IMR-90 (cell line): ENCODE measurements around the gene SLC22A6. TPM values are rescaled to one million over a fixed set of nuclear protein-coding genes. Genes with fewer than 3 reads are reported as not detected.

Experiments used
- ATAC-seq: fragments of 200-7000 bp; cut with Tn5 transposase; 2 replicates; pipeline ENCODE4 v1.9.1; 2020; ENCODE audit warnings: low read depth, mild to moderate bottlenecking, moderate library complexity
- BruUV-seq: library from RNA; stranded (reverse); fragments of 400-500 nt; replicated peaks from 2 replicates; lab custom pipeline; 2021; lab: Mats Ljungman, UMichigan
- CTCF ChIA-PET: fragments of 300-600 bp; formaldehyde crosslinking; extraction: SDS; loops from one replicate; lab custom pipeline; 2021; ENCODE audit warnings: antibody characterized with exemption; lab: Yijun Ruan, JAX
- POLR2A ChIA-PET: fragments of 300-600 bp; sonication (Branson Sonifier 250); formaldehyde crosslinking; loops from one replicate; lab custom pipeline; 2022; ENCODE audit warnings: antibody characterized with exemption; ENCODE audit not compliant: unreplicated experiment; lab: Charles Lee
- DNase-seq: peaks from one replicate; pipeline ENCODE4 v3.0.0; 2013
- H2AFZ ChIP-seq: replicated peaks from 2 replicates; pipeline ENCODE3; 2013; ENCODE audit warnings: low read length, mild to moderate bottlenecking; ENCODE audit not compliant: poor library complexity
- H2AK5ac ChIP-seq: 2 replicates; pipeline ENCODE4 v1.6.1; 2013; ENCODE audit warnings: low read depth, low read length, inconsistent platforms
- H2AK9ac ChIP-seq: replicated peaks from 2 replicates; pipeline ENCODE3; 2013; ENCODE audit warnings: mild to moderate bottlenecking, low read depth, low read length, moderate library complexity; ENCODE audit not compliant: poor library complexity
- H2BK120ac ChIP-seq: 2 replicates; pipeline ENCODE4 v1.6.1; 2013; ENCODE audit warnings: low read depth, low read length, inconsistent platforms
- H2BK15ac ChIP-seq: 3 replicates; pipeline ENCODE4 v1.6.1; 2013; ENCODE audit warnings: low read depth, low read length, inconsistent platforms
- H2BK20ac ChIP-seq: 2 replicates; pipeline ENCODE4 v1.6.1; 2013; ENCODE audit warnings: low read depth, mild to moderate bottlenecking, inconsistent platforms, low read length, moderate library complexity
- H2BK5ac ChIP-seq: 2 replicates; pipeline ENCODE4 v1.6.1; 2013; ENCODE audit warnings: mild to moderate bottlenecking, low read depth, low read length, inconsistent platforms; ENCODE audit not compliant: poor library complexity, severe bottlenecking
- H3K14ac ChIP-seq: replicated peaks from 2 replicates; pipeline ENCODE4 v1.6.1; 2013; ENCODE audit warnings: low read depth, low read length, inconsistent platforms
- H3K18ac ChIP-seq: 2 replicates; pipeline ENCODE4 v1.6.1; 2013; ENCODE audit warnings: low read depth, low read length, control low read depth
- H3K23ac ChIP-seq: 2 replicates; pipeline ENCODE4 v1.6.1; 2013; ENCODE audit warnings: low read depth, low read length, inconsistent platforms
- H3K27ac ChIP-seq: 2 replicates; pipeline ENCODE4 v1.5.1; 2013; ENCODE audit warnings: mild to moderate bottlenecking, control low read depth, low read length; ENCODE audit not compliant: insufficient read depth
- H3K27me3 ChIP-seq: 2 replicates; pipeline ENCODE4 v1.6.1; 2013; ENCODE audit warnings: low read length; ENCODE audit not compliant: control insufficient read depth, insufficient read depth
- H3K36me3 ChIP-seq: 2 replicates; pipeline ENCODE4 v1.6.1; 2013; ENCODE audit warnings: low read length, mixed read lengths; ENCODE audit not compliant: control insufficient read depth, insufficient read depth
- H3K4ac ChIP-seq: 2 replicates; pipeline ENCODE4 v1.6.1; 2013; ENCODE audit warnings: low read depth, low read length, inconsistent platforms
- H3K4me1 ChIP-seq: 2 replicates; pipeline ENCODE4 v1.6.1; 2013; ENCODE audit warnings: low read length, mixed read lengths; ENCODE audit not compliant: control insufficient read depth, insufficient read depth
- H3K4me2 ChIP-seq: 2 replicates; pipeline ENCODE4 v1.6.1; 2013; ENCODE audit warnings: low read depth, mild to moderate bottlenecking, control low read depth, low read length, moderate library complexity
- H3K4me3 ChIP-seq: 2 replicates; pipeline ENCODE4 v1.5.1; 2013; ENCODE audit warnings: low read depth, mild to moderate bottlenecking, control low read depth, low read length, moderate library complexity; ENCODE audit not compliant: insufficient read depth
- H3K56ac ChIP-seq: 2 replicates; pipeline ENCODE4 v1.6.1; 2013; ENCODE audit warnings: low read length, inconsistent platforms; ENCODE audit not compliant: insufficient read depth; ENCODE audit errors: extremely low read depth
- H3K79me1 ChIP-seq, 2 experiments: 2 replicates each; pipeline ENCODE4 v1.6.1; 2013; ENCODE audit warnings: low read length in 2 of 2, inconsistent platforms in 1 of 2, low read depth in 1 of 2
- H3K9ac ChIP-seq: 2 replicates; pipeline ENCODE4 v1.6.1; 2013; ENCODE audit warnings: low read depth, low read length, control low read depth
- H3K9me1 ChIP-seq: 2 replicates; pipeline ENCODE4 v1.6.1; 2013; ENCODE audit warnings: low read length, inconsistent platforms; ENCODE audit not compliant: insufficient read depth
- H3K9me3 ChIP-seq: 2 replicates; pipeline ENCODE4 v1.6.1; 2013; ENCODE audit warnings: low read length; ENCODE audit not compliant: control insufficient read depth, insufficient read depth
- H4K20me1 ChIP-seq: 2 replicates; pipeline ENCODE4 v1.6.1; 2013; ENCODE audit warnings: low read length, inconsistent platforms; ENCODE audit not compliant: insufficient read depth
- H4K5ac ChIP-seq: 2 replicates; pipeline ENCODE4 v1.6.1; 2013; ENCODE audit warnings: mild to moderate bottlenecking, low read depth, low read length, control low read depth
- H4K8ac ChIP-seq, 2 experiments: 2 replicates each; pipeline ENCODE4 v1.6.1; 2013; ENCODE audit warnings: low read depth in 2 of 2, low read length in 2 of 2, control low read depth in 1 of 2, inconsistent platforms in 1 of 2
- H4K91ac ChIP-seq: 2 replicates; pipeline ENCODE4 v1.6.1; 2013; ENCODE audit warnings: low read depth, low read length, inconsistent platforms; ENCODE audit not compliant: insufficient read depth
- CTCF ChIP-seq: conservative IDR thresholded peaks from 2 replicates; pipeline ENCODE4 v1.5.1; 2012; ENCODE audit warnings: mild to moderate bottlenecking, low read depth, low read length, improper control_type of control experiment
- whole genome bisulfite sequencing, 2 experiments: methylation state at CpG; one replicate each; pipeline versions ENCODE4 v1.1.5 to v1.1.7; 2013; ENCODE audit warnings: missing lambda C conversion rate in 2 of 2; ENCODE audit not compliant: insufficient read length in 1 of 2; ENCODE audit errors: extremely low coverage in 2 of 2; 5-methylcytosine and 5-hydroxymethylcytosine counted together
- dilution Hi-C: fragments of 300-500 bp; cut with HindIII; formaldehyde crosslinking; loops from one replicate; pipeline ENCODE4 v1.14.3; 2018; ENCODE audit warnings: low sequenced_read_pairs; ENCODE audit not compliant: unreplicated experiment
- in situ Hi-C: fragments of 300-500 bp; cut with MboI; formaldehyde crosslinking; loops from 3 replicates; pipeline ENCODE4 v1.14.3; 2019; ENCODE audit warnings: low sequenced_read_pairs, inconsistent platforms, mixed read lengths
- intact Hi-C: fragments of 100-400 bp; cut with micrococcal nuclease; formaldehyde crosslinking; loops from 2 replicates; pipeline ENCODE4 v1.10.0; 2022
- polyA plus RNA-seq, 3 experiments: library from polyadenylated mRNA; depleted of rRNA; stranded (reverse); fragments of >200 nt; gene quantifications; 2 replicates each; pipeline ENCODE4 v1.2.3, GENCODE V29; 2012; ENCODE audit warnings: low replicate concordance in 1 of 3
- total RNA-seq: library from RNA; depleted of rRNA; stranded (reverse); fragments of >200 nt; gene quantifications from 2 replicates; pipeline ENCODE4 v1.2.3, GENCODE V29; 2012

Gene SLC22A6
- total and polyA plus RNA-seq, 2 of the 4 experiments (the other 2 are of a cell fraction), result not detected

GRCh38 chr11:62931499-62932278 lies 53.1 kb downstream of the SLC22A6 start:
- Histone ChIP-seq H3K4me1 (no peaks in the 10 kb centered on the region), H3K79me1 (no peaks in the 10 kb centered on the region), H4K20me1 (no peaks in the 10 kb centered on the region), H3K56ac (no peak overlapping the region), H3K4ac (no peak overlapping the region), H2BK5ac (no peak overlapping the region), H3K9me3 (no peaks in the 10 kb centered on the region), H2AK5ac (no peak overlapping the region), H3K4me2 (no peak overlapping the region), H3K18ac (no peak overlapping the region), H3K9ac (no peak overlapping the region), H2AK9ac (no peak overlapping the region), H3K27me3 (peaks cover 41% of the 10 kb centered on the region), H2BK120ac (no peak overlapping the region), H3K14ac (no peak overlapping the region), H2AFZ (no peak overlapping the region), H2BK20ac (no peak overlapping the region), H3K27ac (no peak overlapping the region), H3K23ac (no peak overlapping the region), H3K36me3 (no peaks in the 10 kb centered on the region), H2BK15ac (no peak overlapping the region), H4K91ac (no peak overlapping the region), H3K9me1 (no peaks in the 10 kb centered on the region), H3K4me3 (no peak overlapping the region), H4K8ac (no peak overlapping the region), H4K5ac (no peak overlapping the region)
- 52% methylated on average over 4 of the region's 8 CpGs; no CpG with 5 or more reads in 1 of the 2 experiments for WGBS, 2 experiments
- intact Hi-C loops (no loop called here), dilution Hi-C loops (no loop called here), in situ Hi-C loops (no loop called here)
- ChIA-PET CTCF (interaction anchor here (0.6 kb wide), 1 partner anchor 44 kb away, joined by 3 read pairs; no protein-coding TSS in a partner anchor), POLR2A (no interaction called here)
- ATAC-seq (no peak), DNase-seq (no peak)
- no TSS peak for BruUV-seq
- TF ChIP-seq CTCF, result no peak
